HTERT RPE-1 (cell line): ENCODE results near the gene CDRT15.
"Not testable (repeated sequence)": the region's sequence is repeated elsewhere in the genome, so short reads cannot be mapped to it uniquely, and the experiment has no call there.

Source experiments
- in situ Hi-C: fragments of 300-500 bp; cut with MboI; formaldehyde crosslinking; loops from 4 replicates; pipeline ENCODE4 v1.14.3; 2020; ENCODE audit warnings: low sequenced_read_pairs

The CDRT15 gene

GRCh38 chr17:14236762-14237161 is at the start of gene CDRT15:
CDRT15 (minus strand) TSS chr17:14236862; CDS start chr17:14236833, 29 bp downstream.
- in situ Hi-C loops: not testable (repeated sequence)

DNA sequence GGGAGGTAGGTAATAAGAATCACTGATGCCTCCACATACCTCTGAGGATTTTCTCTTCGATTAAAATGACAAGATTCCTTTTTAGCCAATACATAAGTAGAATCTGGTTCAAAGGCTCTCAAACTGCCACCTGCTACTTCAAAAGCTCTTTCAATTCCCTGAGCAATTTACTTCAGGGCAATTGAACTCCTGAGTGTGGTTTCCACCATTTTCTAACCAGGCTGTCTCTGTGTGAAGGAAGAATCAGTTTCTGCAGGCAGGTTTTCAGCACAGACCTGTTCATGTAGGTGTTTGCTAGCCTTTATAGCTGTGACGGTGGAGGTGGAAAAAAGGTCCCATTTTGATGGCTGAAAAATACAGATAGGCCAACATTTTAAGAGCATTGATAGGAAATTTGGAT is 46.1 kb upstream of the CDRT15 start:
- in situ Hi-C loops: no loop called here

DNA sequence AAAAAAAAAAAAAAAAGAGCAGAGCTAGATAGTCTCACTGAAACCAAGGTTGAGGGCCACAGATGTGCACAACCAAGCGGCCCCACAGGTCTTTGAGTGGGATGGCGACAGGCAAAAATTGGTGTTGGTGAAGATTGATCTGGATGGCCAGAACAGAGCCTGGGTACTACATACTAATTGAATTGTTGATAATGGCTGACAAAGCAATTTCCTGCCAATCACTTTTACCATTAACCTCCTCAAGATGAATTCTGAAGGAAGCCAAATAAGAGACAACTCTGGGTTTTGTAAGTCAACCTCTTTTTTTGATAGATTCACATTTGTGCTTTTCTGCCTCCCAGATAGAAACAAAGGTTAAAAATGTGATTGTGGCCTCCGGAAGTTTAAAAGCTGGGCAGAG is 44.9 kb upstream of the CDRT15 start:
- in situ Hi-C loops: no loop called here

- in situ Hi-C loops: no loop called here
Observed at GRCh38 chr17:14276535-14277250, 40.0 kb upstream of the CDRT15 start.

- in situ Hi-C loops: no loop called here
Observed at GRCh38 chr17:14270508-14270907, 33.8 kb upstream of the CDRT15 start.

- in situ Hi-C loops: no loop called here
Observed at GRCh38 chr17:14269473-14269872, 32.8 kb upstream of the CDRT15 start.

GRCh38 chr17:14268264-14268663 is 31.6 kb upstream of the CDRT15 start:
- in situ Hi-C loops: no loop called here

DNA sequence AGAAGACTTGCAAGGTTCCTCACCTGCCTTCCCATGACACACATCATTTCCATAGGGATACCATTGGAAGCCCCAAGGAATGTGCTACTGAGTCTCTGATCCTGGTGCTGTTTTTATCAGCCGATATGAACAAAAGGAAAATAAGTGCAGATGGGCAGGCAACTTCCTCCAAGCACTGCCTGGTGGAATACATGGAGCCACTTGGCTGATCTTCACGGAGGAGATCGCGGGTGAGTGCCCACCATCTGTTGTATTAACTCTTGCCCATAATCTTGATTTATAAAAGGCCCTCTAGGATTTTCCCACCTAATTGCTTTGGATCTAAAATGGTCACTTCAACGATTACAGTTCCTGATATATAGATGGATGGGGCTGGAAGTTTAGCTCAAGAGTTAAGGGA is 24.7 kb upstream of the CDRT15 start:
- in situ Hi-C loops: no loop called here

- in situ Hi-C loops: no loop called here
Observed at GRCh38 chr17:14245629-14246028, 9.0 kb upstream of the CDRT15 start.

DNA sequence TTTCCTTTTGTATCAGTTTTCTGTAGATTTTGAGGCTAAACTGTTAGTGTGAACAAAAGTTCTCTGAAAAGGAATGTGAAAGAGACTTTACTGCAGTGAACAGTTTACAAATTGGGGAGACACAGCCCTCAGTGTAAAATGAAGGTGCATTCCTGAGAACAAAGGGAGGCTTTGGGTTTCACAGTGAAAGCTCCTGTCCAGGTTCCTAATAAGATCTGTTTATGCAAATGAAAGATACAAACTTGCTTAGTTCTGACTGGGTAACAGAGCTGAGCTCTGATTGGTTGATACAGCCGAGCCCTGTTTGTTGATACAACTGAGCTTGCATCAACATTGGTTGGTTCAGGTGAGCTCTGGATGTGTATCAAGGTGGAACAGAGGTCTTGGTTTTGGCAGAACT is 8.3 kb upstream of the CDRT15 start:
- in situ Hi-C loops: no loop called here

GRCh38 chr17:14239271-14239670 is 2.6 kb upstream of the CDRT15 start:
- in situ Hi-C loops: not testable (repeated sequence)

GRCh38 chr17:14236032-14236431 is 630 bp downstream of the CDRT15 start:
- in situ Hi-C loops: not testable (repeated sequence)

DNA sequence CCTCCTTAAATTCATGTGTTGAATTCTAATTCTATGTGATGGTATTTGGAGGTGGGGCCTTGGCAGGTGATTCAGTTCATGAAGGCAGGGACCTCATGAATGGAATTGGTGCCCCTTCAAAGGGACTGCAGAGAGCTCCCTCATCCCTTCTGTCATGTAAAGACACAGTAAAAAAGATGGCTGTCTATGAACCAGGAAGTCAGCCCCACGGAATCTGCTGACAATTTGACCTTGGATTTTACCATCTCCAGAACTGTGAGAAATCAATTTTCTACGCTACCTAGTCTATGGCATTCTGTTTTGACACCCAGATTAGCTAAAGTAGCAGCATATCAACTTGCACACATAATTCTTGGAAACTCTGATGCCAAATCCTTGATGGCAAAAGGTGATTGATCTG is 1.6 kb downstream of the CDRT15 start:
- in situ Hi-C loops: not testable (repeated sequence)

DNA sequence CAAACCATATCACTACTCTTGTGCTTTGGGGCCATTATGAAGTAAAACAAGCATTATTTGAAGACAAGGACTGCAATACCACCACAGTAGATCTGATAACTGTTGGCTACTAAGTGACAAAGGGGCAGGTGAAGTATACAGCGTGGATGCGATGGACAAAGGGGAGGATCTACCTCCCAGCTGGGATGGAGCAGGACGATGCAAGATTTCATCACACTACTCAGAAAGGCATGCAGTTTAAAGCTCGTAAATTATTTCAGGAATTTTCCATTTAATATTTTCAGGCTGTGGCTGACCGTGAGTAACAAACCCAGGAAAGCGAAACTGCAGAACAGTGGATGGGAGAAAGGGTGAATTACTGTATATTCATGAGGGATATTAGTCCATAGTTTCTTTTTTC is 5.5 kb downstream of the CDRT15 start:
- in situ Hi-C loops: not testable (repeated sequence)

DNA sequence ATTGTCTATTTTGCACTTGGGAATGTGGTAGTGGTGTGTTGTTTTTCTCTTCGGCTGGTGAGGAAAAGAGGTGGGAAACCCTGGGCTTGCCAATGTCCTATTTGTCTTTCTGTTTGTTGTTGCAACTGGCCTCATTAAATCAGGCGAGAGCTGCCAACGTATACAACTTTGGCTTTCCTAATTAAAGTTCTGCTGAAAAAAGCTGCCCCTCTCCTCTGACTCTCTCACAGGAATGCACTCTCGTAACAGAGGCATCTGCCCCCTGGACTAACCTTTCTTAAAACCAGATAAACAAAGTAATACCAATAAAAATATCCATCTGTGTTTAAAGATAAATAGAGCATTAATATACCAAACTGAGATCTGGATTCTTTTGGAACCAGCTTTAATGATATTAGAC is 7.8 kb downstream of the CDRT15 start:
- in situ Hi-C loops: no loop called here

DNA sequence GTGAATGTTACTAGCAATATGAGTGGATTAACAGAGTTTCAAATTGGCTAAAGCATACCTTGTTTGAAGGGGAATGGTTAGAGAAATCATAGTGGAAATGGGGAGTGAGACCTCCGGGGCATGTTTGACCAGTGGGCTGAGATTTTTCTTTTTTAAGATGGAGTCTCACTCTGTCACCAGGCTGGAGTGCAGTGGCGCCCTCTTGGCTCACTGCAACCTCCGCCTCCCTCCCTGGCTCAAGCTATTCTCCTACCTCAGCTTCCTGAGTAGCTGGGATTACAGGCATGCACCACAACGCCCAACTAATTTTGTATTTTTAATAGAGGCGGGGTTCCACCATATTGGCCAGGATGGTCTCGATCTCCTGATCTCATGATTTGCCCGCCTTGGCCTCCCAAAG is 9.6 kb downstream of the CDRT15 start:
- in situ Hi-C loops: no loop called here

DNA sequence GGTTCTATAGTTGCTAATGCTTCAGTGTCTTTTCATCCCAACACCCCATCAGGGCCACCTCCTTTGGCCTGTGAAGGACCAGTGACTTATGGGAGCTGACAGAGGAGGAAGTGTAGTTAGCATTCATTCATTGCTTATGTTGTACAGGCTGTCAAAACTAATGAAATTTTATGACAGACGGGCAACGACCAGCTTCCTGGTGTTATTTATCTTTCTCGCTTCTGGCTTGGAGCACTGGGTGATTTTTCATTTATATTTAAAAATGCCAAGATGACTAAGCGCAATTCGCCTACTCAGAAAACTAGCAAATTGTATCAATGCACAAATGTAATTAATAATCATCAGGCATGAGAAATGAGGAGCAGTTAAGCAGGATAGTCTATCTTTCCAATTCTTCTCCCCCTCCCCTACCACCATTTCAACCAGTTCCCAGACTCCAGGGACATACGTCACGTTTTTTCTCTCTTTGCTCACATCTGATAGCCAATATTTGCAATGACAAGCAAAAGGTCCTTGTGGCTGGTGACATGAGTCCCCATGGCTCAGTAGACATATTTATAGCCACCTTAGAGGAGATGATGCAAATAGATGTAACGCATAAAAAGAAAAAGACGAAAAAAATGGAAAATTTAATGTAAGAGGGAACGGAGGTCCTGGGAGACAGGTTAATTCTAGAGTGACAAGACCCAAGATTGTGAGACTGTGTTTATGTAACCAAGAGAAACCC is 11.2 kb downstream of the CDRT15 start:
- in situ Hi-C loops: no loop called here

GRCh38 chr17:14222611-14223010 is 14.1 kb downstream of the CDRT15 start:
- in situ Hi-C loops: no loop called here

DNA sequence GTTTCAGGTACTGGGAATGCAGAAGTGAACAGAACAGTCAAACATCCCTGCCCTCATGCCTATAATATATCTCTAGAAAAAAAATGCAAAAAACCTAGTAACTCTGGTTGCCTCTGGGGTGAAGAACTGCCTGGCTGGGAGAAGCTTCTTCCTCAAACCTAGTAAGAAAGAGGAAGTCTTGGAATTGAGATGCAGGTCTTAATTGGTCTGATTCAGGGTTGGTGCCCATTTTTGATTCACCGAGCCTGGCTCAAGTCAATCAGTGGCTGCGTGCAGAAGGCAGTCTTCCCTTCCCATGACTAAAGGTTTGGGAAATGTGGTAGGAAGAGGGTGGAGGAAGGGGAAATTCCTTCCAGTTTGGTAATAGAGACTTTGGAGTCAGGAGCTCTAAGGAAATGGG is 22.4 kb downstream of the CDRT15 start:
- in situ Hi-C loops: no loop called here

GRCh38 chr17:14212401-14212800 is 24.3 kb downstream of the CDRT15 start:
- in situ Hi-C loops: no loop called here

DNA sequence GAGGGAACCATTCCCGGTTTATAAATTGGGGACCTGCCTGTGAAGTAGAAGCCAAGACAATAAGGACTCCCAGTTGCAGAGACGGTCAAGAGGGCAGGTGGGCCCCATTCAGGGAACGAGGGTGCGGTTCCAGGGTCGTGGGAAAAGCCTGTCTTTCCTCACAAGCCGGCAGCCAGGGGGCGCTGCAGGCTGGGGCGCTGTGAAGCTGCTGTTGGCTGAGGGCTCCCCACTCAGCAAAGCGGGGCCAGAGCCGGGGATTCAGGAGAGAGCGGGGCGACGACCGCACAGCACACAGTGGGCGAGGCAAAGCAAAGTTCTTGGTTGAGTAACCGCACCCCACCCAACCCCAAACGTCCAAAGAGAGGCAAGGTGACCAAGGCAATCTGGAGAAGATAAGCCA is 24.9 kb downstream of the CDRT15 start:
- in situ Hi-C loops: no loop called here

GRCh38 chr17:14211246-14211645 is 25.4 kb downstream of the CDRT15 start:
- in situ Hi-C loops: no loop called here

DNA sequence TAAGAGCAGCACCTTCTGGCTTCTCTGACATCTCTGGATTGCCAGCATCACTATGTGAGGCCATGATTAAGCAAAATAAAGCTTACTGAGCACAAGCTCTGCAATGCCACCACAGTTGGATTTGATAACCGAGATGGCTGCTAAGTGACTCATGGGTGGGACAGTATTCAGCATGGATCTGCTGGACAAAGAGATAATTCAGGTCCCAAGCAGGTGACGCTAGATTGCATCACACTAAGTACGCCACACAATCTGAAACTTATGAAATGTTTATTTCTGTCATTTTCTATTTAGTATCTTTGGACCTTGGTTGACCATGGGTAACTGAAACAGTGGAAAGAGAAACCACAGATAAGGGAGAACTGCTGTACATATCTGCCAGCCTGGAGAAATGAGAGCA is 27.4 kb downstream of the CDRT15 start:
- in situ Hi-C loops: no loop called here
